Ecto neural progenitor cell (in vitro differentiated cells): Measurements from ENCODE around the gene C1QBP.
"Not testable (repeated sequence)": the region's sequence is repeated elsewhere in the genome, so short reads cannot be mapped to it uniquely, and the experiment has no call there.

Source experiments
- DNase-seq: peaks from one replicate; pipeline ENCODE4 v3.0.0-alpha.2; 2018; ENCODE audit warnings: low spot score

C1QBP gene, protein sequence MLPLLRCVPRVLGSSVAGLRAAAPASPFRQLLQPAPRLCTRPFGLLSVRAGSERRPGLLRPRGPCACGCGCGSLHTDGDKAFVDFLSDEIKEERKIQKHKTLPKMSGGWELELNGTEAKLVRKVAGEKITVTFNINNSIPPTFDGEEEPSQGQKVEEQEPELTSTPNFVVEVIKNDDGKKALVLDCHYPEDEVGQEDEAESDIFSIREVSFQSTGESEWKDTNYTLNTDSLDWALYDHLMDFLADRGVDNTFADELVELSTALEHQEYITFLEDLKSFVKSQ

DNA sequence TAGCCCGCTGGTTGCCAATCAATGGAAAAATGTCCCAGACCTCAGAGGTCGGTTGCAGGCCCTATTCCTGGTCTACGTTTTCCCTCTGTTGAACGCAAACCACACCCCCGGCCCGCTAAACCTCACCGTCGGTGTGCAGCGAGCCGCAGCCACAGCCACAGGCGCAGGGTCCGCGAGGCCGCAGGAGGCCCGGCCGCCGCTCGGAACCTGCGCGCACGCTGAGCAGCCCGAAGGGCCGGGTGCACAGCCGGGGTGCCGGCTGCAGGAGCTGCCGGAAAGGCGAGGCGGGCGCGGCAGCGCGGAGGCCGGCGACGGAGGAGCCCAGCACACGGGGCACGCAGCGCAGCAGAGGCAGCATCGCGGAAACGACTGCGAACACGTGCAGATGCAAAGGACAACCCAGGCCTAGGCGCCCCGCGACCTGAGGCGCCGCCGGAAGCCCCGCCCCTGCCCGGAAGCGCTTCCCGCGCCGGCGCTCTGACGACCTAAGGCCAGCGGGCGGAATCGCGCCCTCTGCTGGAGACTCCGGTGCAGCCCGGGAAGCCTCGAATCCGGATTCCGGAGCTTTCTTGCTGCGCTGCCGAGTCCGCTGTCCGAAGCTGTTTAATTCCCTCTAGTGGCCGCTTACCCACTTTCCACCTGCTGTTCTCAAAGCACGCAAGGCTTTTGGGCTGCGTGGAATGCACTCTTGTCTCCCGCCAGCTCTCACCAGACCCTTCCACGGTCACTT, at the start of gene C1QBP:
Gene C1QBP (minus strand): TSS at position 440 of the 730 bp plus-strand sequence. CDS start 82 bp downstream, at position 358.
- peak; percentile 98 for DNase-seq

DNA sequence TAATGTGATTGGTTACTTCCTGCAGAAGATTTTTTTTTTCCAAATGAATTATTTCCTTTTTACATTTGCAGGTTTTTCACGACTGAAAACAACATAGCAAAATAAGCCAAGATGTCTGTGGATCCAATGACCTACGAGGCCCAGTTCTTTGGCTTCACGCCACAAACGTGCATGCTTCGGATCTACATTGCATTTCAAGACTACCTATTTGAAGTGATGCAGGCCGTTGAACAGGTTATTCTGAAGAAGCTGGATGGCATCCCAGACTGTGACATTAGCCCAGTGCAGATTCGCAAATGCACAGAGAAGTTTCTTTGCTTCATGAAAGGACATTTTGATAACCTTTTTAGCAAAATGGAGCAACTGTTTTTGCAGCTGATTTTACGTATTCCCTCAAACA, 49.8 kb upstream of the C1QBP start:
- no peak for DNase-seq

DNA sequence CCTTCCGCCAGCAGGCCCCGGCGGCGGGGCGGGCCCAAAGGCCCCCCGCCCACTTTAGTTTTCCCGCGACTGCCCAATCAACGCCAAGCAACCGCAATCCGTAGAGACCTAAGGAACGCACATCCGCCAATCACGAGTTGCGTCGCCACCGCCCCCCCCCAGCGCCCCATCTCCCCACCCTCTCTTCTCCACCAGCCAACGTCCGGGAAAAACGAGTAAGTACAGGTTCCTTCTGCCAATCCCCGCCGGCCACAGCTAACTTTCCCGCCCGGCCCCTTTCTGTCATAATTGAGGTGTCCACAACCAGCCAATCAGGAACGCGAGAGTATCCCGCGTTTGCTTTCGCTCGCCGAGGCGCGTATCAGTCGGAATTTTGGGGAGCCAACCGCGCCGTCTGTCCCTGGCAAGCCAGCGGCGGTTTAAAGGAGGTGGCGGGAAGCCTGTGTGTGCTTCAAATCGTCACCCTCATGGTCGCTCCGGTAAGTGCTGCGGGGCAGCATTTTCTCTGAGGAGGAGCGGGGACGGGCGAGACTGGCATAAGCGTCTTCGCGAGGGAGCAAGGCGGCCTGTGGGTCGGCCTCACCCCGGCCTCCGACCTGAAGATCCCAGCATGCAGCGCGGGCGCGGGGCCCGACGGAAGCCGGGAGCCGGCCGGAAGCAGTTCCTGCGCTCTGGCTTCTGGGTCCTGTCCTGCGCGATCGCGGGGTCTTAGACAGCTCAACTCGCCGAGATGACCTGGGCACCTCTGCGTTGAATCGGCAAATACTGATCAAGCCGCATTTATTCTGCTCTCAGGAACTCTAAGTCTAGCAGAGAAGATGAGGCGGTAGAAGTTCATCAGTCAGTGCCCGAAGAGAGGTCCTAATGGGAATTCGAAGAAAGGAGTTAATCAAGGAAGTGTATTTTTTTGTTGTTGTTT, 47.5 kb upstream of the C1QBP start, which contains the start of gene MIS12:
Gene MIS12 (plus strand): TSS at position 361 of the 919 bp plus-strand sequence. CDS start 2,297 bp downstream, outside the sequence.
- DNase-seq, result peak; percentile 100

DNA sequence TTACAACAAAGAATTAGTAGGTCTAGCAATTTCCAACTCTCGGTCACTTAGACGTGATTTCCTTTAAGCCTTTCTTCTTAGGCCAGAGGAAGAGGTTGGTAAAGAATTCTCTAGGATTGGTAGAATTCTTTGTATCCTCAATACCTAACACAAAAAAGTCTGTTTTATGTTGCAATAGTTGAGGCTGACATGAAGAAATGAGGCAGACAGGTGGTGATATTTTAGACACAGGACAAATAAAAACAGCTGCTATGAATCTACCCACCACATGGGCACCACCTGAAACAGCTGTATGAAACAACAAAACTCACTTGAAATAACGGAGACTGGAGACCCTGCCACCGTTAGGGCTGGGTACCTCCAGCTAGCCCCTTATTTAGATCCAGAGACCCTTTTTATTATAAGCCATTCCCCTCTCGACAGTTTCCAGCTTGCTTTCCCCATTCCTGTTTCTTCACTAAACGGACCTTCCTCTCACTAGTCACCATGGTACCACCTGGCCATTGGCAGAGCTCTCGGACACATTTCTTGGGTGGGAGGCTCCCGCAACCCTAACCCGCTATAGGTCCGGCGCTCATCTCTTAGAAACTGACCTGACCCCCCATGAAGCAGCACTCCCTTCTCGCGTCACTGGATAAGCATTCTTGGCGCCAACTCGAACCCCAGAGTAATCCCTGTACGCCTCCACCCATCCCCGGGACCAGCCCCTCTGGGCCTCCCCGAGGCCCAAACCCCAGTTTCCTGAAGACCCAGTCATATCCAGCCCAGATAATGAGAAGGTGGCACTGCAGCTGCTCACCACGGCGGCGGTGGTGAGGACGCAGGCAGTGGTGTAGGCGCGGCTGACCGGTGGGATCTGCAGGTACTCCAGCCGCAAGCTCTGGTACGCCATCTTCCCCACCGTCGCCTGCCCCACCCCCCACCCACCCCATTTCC, 46.6 kb upstream of the C1QBP start, which contains the start of gene DERL2:
Gene DERL2 (minus strand): TSS at position 909 of the 936 bp plus-strand sequence. CDS start 17 bp downstream, at position 892.
- DNase-seq, result no peak

DNA sequence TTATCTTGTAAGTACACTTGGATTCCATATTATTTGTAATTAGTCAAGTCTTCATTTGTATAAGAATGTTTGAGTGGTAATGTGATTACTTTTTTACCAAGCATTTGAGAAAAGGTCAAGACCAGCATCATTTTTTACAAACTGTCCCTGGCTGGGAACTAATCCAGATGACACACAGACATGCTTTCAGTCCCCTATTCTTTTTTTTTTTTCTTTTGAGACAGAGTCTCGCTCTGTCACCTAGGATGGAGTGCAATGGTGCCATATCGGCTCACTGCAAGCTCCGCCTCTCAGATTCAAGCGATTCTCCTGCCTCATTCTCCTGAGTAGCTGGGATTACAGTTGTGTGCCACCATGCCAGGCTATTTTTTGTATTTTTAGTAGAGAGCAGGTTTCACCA, 42.5 kb upstream of the C1QBP start:
- DNase-seq, result no peak

DNA sequence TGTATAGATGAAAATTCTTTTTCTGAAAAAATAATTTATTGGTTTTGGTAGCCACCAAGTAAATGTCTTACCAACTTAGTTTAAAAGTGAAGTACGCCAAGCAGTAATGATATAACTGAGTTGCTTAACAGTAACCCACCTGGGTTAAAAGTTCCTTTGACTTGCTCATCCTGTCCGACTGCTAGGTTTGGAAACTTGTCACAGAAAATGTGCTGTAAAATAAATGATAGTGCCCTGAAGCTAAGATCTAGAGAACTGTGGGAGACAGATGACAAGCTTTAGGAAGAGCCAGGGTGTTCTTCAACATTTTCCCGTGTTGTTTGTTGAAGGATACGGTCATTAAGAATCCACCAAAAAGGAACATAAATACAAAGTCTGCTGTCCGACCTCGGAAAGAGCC, 42.0 kb upstream of the C1QBP start:
- no peak for DNase-seq

DNA sequence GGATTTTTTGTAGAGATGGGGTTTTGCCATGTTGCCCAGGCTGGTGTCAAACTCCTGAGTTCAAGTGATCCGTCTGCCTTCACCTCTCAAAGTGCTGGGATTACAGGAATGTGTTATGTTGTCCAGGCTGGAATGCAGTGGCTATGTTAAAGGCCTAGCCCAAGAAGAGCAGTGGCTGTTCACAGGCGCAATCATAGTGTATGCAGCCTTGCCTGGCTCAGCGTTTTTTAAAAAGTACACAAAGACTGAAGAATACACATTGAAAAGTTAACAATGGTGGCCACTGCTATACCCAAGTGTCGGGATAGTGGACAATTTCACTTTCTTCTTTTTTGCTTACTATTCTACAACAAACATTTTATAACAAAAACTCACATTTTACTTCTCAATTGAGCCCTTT, 40.0 kb upstream of the C1QBP start:
- DNase-seq, result no peak

DNA sequence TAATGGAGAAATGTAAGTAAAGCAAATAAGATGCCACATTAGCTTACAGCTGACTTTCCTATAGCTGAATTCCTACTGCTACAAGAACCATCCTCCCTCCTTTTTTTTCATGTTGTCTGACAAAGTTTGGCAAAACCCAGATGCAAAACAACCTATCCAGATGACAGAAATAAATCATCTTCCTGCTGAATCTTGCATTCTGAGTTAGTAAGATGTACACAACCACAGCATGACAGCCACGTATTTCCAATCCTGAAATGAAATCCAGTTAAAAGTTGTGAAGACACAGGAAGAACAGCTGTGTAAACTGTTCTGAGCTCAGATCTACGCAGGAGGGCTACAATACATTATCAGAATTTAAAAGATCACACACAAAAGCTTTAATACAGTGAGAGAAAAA, 35.0 kb upstream of the C1QBP start:
- no peak for DNase-seq

DNA sequence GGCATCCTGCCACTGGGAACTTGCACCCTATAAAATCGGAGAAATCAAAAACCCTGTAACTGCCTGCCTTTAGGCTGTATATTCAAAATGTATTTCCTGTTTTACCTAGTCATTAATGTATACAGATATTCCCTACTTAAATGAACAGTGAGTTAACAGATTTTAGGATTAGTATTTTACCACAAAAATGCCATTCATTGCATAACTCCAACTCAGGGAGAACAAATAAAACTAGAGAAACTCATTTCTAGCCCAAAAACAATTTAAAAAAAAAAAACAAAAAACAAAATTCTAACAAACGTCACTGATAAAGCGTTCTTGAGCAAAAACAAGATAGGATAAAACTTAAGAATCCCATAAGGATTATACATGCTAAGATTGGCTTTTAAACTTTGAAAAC, 33.6 kb upstream of the C1QBP start:
- no peak for DNase-seq

DNA sequence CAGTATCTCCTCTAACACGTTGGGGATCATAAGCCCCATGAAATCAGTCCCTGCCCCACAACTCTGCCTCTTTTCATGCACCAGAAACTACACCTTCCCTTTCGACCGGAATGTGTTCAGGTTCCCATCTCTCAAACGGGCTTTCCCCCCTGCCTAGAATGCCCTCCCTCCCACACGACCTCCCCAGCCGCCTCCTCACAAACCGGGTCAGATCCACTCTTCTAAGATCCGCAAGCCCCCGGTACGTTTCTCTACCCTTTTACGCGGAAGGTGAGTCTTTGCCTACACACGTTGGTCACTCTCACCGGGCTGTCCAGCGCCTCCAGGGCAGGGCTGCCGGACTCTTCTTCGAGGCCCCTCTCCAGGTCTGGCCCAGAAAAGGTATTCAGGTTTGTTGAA, 29.1 kb upstream of the C1QBP start:
- no peak for DNase-seq

DNA sequence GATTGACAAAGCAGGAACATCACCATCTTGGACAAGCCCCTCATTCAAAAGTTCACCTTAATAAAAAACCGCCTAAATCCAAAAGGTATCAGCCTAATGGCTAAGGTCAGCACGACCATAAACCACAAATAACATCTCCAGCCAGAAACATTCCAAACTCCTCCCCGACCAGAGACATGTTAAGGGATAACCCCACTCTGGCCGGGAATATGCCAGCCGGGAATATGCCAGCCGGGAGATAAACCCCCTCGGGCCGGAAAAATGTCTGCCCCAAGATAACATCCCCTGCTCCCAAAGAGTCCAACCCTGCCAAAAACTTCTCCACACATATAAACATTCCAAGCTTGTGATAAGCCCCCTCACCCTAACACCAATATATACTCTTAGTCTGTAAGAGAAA, 28.5 kb upstream of the C1QBP start:
- no peak for DNase-seq

DNA sequence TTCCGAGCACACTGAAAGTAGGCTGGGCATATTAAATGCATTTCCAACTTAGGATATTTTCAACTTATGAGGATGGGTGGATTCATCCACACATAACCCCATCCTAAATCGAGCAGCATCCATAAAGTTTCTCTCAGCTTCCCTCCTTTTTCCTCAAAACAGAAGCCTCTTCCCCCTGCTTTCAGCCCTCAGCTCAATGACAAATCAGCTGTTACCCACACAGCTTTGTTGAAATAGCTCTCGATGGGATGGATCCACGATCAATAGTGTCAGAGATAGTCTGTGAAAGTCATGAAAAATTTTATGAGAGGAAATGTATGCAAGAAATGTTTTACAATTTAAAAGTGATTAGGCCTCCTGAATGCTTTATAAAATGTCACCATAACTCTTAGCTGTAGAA, 27.3 kb upstream of the C1QBP start:
- no peak for DNase-seq

DNA sequence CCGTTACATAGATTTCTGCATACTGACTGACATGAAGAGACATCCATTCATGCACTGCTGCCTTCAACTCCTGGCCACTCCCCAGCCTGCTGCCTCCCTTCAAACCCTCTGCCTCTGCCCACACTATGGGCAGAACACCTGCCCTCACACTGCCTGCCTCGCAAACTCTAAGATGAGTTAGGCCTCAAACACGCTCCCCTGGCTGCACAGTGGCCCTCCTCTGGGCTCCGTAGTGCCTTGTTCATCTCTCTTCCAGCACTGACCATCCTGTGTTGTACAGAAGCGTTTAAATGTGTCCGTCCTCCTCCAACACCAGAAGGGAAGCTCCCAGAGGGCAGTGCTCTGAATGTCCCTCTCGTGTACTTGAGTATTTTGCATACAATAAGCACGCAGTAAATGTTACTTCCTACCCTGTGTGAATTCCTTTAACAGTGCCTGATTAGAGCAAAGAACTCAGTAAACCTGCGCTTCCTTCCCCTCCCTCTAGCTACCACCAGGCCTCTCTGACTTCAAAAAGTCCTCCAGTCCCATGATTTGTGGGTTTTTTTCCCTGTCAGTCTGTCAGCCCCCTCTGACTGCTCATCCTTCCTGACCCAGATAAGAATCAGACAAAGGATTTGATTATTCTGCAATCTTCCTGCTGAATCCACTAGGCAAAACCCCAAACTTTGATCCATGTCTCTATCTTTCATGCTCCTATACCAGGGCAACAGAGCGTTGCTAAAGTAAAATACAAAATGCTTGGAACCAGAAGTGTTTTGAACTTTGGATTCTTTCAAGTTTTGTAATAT, 26.0 kb upstream of the C1QBP start:
- no peak for DNase-seq

DNA sequence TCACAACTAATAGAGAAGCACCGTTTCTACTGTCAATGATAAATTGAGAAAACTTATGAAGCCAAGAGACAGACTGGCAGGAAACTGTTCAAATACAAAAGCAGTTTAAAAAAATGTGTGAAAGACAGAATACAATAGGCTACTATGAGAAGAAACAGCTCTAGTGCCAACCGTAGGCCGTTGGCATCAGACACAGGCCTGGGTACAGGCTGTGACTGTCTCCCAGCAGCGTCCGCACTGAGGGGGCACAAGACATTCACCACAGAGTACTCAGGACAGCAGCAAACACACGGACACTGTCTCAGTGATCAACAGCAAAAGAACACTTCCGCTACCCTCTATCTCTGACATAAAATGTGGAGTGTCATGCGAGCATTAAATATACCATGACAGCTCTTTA, 7.8 kb upstream of the C1QBP start:
- DNase-seq, result no peak

DNA sequence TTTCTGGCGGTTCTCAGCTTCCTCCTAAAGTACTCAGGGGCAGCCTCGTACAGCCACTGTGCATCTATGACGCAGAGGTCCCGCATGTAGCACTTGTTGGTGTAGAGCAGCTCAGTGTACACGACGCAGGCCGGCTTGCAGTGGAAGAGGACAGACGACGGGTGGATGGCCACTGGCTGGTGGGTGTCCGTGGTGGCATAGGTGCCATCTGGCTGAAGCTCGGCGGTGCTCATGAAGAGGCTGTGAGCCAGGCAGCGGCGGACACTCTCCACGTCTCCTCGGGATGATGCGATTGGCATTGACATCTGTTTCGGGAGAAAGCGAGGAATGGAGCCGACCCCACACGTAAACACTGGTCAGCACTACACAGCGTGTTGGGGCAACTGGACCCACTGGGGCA, 5.3 kb upstream of the C1QBP start:
- no peak for DNase-seq

DNA sequence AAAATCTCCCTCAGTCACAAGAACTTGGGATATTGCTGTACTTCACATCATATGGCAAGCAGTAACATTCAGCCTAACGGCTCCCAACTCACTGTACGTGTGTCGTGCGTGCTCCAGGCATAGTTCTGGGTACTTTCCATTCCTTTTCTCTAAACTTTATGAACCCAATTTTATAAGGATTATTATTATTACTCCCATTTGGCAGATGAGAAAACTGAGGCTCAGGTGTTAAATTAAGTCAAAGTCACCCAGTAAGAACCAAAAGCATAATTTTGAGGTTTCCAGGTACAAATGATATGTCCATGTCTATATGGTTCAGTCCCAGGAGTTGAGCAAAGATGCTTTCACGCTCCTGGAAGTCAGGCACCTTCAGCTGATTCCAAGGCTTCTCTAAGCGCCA, 4.8 kb upstream of the C1QBP start:
- DNase-seq, result no peak

DNA sequence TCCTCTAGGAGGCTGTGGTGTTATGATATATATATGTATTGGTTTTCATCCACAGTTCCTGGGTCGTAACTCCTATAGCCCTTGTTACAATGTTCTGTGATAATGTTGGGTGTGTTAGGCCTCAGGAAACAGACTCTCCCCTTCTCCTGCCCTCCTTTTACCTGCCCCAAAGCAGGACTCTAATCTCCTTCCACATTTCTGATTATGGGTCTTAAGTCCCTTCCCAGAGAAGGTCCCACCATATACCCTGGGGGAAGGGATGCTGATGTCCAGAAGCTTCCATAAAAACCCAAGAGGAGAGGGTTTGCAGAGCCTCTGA, 450 bp upstream of the C1QBP start:
- DNase-seq, result no peak

DNA sequence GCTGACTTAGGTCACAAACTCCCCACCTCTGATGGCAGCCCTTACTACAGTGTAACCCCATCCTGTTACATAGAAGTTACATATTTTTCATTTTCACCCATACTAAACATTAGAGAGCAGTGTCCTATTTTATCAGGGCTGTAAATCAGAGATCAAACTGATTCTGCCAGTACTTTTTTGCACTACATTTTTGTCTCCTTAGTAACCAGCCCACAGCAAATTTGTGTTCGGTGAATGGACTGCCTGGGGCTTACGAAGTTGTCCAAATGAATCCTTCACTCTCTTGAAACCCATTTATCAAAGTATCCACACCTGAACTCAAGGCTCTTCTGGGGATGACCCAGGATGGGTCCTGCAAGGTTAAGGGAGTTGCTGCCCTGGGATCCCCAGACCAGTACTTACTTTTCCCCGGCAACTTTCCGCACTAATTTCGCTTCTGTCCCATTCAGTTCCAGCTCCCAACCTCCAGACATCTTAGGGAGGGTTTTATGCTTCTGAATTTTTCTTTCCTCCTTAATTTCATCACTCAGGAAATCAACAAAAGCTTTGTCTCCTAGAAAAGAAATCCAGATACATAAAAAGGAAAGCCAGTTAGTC, 1.1 kb downstream of the C1QBP start:
- no peak for DNase-seq

DNA sequence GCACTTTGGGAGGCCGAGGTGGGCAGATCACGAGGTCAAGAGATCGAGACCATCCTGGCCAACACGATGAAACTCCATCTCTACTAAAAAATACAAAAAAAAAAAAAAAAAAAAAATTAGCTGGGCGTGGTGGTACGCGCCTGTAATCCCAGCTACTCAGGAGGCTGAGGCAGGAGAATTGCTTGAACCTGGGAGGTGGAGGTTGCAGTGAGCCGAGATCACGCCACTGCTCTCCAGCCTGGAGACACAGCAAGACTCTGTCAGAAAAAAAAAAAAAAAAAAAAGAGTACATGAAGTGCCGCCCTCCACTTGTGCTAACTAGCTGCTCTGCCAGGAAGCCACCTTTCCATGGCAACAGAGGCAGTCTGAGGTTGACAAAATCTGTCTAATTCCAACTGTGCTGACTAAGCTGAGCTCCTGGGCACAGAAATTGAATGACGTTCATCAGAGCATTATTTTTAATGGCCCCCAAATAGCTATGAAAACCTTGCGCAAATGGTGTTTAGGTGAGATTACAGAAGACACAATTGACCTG, 3.1 kb downstream of the C1QBP start:
- not testable (repeated sequence) for DNase-seq

DNA sequence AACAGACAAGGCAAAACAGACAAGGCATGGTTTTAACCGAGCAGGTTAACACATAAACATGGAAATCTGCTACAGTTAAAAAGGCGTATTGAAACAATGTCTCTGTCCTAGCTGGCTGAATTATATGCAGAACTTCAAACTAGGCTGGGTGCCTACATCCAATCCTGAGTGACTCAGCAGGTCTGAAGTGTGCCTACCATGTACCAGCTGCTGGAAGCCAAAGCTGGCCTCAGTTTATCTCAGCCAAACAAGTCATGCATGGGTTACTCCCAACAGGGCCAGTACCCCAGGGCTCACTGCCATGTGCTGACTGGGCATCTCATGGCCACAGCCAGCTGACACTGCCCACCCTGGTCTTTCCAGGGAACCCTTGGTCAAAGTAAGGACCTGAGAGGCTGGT, 4.0 kb downstream of the C1QBP start:
- DNase-seq, result no peak
